NCI-H510A treated with DMSO at 0.1 percent for 48 hours (cell line): Measurements from ENCODE around the gene IL6R.

Source experiments
- DNase-seq: peaks from one replicate; lab custom pipeline; 2025; lab: John Stamatoyannopoulos, UW

Gene IL6R

GRCh38 chr1:154427173-154428139 is 22.3 kb downstream of the IL6R start:
- DNase-seq = no peak

GRCh38 chr1:154429118-154429517 is 24.0 kb downstream of the IL6R start:
- no peak for DNase-seq

- no peak for DNase-seq
Measured at GRCh38 chr1:154429841-154430611, 24.9 kb downstream of the IL6R start.

- DNase-seq = no peak
Measured at GRCh38 chr1:154430903-154431302, 25.8 kb downstream of the IL6R start.

GRCh38 chr1:154431586-154432373 is 26.6 kb downstream of the IL6R start:
- no peak for DNase-seq

GRCh38 chr1:154433161-154433764 is 28.1 kb downstream of the IL6R start:
- no peak for DNase-seq

GRCh38 chr1:154434346-154435085 is 29.4 kb downstream of the IL6R start:
- no peak for DNase-seq

GRCh38 chr1:154435599-154436200 is 30.6 kb downstream of the IL6R start:
- DNase-seq = no peak

- DNase-seq = no peak
Measured at GRCh38 chr1:154436433-154436832, 31.3 kb downstream of the IL6R start.

GRCh38 chr1:154440036-154440804 is 35.1 kb downstream of the IL6R start:
- DNase-seq = no peak

- DNase-seq = no peak
Measured at GRCh38 chr1:154441241-154441888, 36.2 kb downstream of the IL6R start.

GRCh38 chr1:154442006-154442740 is 37.0 kb downstream of the IL6R start:
- DNase-seq = no peak

GRCh38 chr1:154443274-154444013 is 38.3 kb downstream of the IL6R start:
- no peak for DNase-seq

- DNase-seq = no peak
Measured at GRCh38 chr1:154445040-154445472, 39.9 kb downstream of the IL6R start.

GRCh38 chr1:154446292-154446691 is 41.1 kb downstream of the IL6R start:
- DNase-seq = no peak

GRCh38 chr1:154446789-154447188 is 41.6 kb downstream of the IL6R start:
- no peak for DNase-seq

GRCh38 chr1:154448331-154448811 is 43.2 kb downstream of the IL6R start:
- DNase-seq = no peak

- DNase-seq = no peak
Measured at GRCh38 chr1:154453161-154453560, 48.0 kb downstream of the IL6R start.
